ENCODE results near the gene COQ8B.
"Not testable (repeated sequence)": the region's sequence is repeated elsewhere in the genome, so short reads cannot be mapped to it uniquely, and the experiment has no call there.

The COQ8B gene

DNA sequence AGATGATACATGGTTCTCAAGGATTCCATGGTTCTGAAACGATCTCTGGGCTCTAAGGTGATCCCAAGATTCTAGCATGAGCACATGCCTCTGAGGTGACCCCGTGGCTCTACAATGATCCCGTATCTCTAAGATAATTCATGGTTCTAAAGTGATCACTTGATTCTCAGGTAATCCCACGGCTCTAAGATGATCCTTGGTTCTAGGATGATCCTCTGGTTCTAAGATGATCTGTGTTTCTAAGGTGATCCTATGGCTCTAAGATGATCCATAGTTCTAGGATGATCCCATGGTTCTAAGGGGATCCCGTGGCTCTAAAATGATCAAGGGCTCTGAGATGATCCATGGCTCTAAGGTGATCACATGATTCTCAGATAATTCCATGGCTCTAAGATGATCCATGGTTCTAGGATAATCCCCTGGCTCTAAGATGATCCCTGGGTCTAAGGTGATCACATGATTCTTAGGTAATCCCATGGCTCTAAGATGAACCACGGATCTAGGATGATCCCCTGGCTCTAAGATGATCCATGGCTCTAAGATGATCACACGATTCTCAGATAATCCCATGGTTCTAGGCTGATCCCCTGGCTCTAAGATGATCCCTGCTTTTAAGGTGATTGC lies 47.6 kb downstream of the COQ8B start:
- DNase-seq (ENCODE audit: low read depth in 1 of 2, low spot score in 1 of 2) = no peak

DNA sequence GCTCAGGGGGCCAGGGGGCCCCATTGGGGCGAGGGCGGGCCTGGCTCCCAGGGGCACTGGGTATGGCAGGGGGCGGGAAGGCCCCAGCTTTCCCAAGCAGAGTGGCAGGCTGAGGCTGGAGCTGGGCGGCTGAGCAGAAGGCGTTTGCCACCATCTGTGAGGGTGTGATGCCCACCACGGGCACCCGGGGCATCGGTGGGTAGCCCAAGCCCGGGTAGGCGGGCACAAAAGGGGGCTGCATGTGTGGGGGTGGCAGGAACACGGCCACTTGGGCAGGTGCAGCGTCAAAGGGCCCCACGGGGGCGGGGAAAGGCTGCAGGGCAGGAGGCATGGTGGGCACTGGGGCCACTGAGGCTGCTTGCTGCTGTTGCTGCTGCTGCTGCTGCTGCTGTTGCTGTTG lies 49.1 kb downstream of the COQ8B start:
- DNase-seq (ENCODE audit: low read depth in 1 of 2, low spot score in 1 of 2) = no peak

DNA sequence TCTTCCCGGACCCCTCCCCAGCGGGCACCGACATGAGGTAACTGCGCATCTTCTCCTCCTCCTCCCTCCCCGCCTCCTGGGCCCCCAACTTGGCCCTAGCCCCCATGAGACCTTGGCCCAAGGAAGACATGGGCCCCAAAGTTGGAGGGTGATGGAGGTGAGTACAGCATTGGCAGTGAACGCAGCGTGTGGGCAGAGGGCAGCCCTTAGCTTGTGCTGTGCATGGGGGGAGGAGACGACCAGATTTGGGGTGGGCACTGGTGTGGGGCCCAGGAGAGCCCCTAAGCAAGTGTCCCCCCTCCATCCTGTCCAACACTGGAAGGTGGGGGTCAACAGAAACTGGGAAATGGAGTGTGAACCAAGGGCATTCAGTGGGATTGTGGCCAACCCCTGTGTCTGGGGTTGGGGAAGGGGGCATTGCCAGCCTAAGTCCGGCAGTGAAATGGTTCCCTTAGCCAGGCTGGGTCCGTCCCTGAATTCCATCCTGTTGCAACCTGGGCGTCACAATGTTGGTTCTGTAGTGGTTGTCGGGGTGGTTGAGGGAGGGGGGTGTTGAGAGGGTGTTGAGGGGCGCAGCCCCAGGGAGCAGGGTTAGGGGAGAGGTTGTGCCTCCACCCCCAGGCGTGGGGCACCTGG lies 49.8 kb downstream of the COQ8B start:
- no peak for DNase-seq (ENCODE audit: low read depth in 1 of 2, low spot score in 1 of 2)

DNA sequence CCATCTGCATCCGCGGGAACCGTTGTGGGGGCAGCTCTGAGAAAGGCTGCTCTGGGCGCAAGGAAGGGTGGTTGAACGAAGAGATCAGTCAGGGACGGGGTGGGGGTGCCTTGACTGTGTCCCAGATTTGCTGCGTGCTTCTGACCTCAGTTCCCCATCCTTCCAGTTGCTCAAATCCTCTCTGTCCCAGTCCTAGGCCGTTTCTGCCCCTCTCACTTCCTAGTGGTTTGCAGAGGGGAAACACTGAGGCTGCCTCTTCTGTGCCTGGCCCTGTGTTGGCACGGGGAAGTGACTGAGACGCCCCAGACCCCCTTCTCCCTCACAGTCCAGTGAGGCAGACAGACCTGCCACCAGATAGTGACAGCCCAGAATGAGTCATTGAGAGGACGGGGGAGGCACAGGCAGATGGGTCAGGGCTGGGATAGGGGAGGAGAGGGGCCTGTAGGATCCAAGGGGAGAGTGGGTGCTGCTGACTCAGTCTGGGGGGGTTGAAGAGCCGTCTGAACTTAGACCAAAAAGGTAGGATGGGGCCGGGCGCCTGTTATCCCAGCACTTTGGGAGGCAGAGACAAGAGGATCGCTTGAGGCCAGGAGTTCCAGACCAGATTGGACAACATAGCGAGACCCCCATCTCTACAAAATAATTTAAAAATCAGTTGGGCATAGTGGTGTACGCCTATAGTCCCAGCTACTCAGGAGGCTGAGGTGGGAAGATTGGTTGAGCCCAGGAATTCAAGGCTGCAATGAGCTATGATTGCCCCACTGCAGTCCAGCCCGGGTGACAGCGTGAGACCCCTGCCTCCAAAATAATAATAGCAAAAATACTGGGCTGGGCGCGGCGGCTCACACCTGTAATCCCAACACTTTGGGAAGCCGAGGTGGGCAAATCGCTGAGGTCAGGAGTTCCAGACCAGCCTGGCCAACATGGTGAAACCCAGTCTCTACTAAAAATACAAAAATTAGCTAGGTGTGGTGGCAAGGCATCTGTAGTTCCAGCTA lies 52.7 kb downstream of the COQ8B start:
- no peak for DNase-seq (ENCODE audit: low read depth in 1 of 2, low spot score in 1 of 2)

DNA sequence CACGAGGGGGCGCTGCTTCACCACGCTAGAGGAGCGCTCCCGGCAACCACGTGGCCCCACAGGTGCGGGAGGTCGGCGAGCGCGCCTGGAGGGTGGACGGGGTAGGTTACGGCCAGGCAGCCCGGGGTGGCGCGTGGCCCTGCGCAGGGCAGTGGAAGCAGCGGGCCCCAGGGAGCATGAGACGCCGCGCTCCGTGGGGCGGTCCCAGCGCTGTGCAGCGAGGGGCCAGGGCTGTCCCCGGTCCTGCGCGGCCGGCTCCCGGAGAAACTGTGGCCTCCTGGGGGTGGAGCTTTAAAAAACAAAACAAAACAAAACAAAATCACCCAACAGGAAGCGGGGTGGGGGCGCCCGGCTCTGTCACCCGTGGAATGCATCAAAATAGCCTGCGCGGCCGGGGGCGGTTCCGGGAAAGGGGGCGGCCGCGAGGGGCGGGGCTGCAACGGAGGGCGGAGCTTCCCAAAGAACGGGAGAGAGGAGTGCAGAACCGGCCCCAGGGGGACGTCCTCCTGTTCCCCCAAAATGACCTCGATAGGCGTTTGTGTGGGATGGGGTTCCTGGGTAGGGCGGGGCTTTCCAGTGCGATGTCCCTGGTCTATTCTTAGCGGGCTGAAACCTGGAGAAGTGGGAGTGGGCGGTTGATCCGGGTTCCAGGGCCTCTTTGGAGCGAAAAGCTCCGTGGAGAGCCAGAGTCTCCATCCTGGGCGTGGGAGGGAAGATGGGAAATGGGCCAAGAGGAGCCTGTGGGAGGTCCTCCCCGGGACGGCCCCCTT lies 53.6 kb downstream of the COQ8B start:
- DNase-seq (ENCODE audit: low read depth in 1 of 2, low spot score in 1 of 2) = peak; percentile 86 to 91

DNA sequence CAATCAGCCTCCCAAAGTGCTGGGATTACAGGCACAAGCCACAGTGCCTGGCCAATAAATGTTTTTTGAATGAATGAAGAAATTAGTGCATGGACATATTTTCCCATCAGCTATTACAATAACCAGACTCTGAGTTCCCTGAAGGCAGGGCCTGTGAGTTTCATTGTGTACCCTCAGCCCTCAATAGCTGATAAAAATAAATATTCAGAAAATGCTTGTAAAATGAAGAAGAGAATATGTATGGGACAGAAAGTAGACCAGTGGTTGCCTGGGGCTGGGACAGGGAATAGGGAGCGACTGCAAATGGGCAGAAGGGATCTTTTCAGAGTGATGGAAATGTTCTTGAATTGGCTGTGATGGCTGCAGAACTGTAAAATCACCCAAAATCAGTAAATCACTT lies 55.1 kb downstream of the COQ8B start:
- no peak for DNase-seq (ENCODE audit: low read depth in 1 of 2, low spot score in 1 of 2)

DNA sequence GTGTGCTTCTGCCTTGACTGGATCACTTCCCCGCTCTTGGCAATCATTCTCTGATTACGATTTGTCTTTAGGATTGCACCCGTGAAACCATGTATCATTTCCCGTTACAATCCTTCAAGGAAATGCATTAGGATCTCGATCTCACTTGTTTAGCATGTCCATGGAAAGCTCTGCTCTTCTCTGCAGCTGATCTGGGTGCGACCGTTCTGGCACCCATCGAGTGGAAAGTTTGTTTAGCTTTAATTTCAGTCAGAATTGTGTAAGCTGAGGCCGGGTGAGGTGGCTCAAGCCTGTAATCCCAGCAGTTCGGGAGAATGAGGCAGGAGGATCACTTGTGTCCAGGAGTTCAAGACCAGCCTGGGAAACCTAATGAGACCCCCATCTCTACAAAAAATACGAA lies 57.1 kb downstream of the COQ8B start:
- no peak for DNase-seq (ENCODE audit: low read depth in 1 of 2, low spot score in 1 of 2)

DNA sequence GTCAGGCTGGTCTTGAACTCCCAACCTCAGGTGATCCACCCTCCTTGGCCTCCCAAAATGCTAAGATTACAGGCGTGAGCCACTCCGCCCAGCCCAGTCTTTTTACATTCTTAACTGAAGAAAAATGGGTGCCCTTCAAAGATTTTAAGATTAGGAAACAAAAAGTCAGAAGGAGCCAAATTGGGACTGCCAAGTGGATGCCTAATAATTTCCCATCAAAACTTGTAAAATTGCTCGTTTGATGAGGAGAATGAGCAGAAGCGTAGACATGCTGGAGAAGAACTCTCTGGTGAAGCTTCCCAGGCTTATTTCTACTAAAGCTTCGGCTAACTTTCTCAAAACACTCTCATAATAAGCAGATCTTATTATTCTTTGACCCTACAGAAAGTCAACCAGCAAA lies 57.6 kb downstream of the COQ8B start:
- DNase-seq (ENCODE audit: low read depth in 1 of 2, low spot score in 1 of 2) = no peak

DNA sequence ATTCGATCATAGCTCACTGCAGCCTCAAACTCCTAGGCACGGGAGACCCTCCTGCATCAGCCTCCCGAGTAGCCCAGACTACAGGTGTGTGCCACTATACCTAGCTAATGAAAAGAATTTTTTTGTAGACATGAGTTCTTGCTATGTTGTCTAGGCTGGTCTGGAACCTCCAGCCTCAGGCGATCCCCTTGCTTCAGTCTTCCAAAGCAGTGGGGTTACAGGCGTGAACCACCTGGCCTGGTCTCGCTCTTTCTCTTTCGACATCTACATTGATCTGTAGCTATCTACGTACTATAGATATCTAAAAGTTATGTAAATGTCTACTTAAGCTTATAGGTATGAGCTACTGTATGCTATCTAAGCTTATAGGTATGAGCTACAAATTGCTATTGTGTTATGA lies 58.7 kb downstream of the COQ8B start:
- DNase-seq (ENCODE audit: low read depth in 1 of 2, low spot score in 1 of 2) = no peak

DNA sequence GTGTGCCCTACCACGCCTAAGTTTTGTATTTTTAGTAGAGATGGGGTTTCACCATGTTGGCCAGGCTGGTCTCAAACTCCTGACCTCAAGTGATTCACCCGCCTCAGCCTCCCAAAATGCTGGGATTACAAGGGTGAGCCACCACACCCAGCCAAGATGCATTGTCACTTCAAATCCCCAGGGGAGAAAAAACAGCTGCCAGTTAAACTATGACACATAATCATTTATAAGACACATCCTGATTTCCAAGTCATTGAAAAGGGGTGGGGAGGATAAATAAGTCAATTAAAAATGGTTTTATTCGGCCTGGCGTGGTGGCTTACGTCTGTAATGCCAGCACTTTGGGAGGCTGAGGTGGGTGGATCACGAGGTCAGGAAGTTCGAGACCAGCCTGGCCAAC lies 61.0 kb downstream of the COQ8B start:
- not testable (repeated sequence) for DNase-seq (ENCODE audit: low read depth in 1 of 2, low spot score in 1 of 2)

DNA sequence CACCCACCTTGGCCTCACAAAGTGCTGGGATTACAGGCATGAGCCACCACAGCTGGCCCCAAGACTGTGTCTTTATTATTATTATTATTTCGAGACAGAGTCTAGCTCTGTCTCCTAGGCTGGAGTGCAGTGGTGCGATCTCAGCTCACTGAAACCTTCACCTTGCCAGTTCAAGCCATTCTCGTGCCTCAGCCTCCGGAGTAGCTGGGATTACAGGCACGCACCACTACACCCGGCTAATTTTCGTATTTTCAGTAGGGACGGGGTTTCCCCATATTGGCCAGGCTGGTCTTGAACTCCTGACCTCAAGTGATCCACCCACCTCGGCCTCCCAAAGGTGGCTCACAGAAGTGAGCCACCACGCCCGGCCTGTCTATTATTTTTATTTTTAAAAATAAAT lies 64.4 kb downstream of the COQ8B start:
- not testable (repeated sequence) for DNase-seq (ENCODE audit: low read depth in 1 of 2, low spot score in 1 of 2)

DNA sequence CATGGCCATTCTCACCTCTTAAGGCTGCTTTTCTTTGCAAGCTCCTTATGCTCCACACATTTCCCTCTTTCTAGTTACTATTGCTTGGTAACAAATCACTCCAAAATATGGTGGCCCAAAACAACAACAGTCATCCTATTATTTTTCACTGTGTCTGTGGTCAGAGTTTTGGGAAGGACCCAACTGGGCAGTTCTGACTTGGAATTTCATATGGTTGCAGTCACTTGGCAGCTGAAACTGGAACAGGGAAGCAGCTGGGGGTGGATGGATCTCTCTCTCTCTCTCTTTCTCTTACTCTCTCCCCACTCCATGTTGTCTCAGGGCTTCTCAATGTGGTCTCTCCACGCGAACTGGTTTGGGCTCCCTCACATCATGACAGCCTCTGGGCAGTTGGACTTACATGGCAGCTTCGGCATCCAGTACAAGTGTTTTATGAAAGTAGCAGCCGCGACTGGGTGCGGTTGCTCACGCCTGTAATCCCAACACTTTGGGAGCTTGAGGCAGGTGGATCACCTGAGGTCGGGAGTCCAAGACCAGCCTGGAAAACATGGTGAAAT lies 65.9 kb downstream of the COQ8B start:
- DNase-seq (ENCODE audit: low read depth in 1 of 2, low spot score in 1 of 2) = no peak

DNA sequence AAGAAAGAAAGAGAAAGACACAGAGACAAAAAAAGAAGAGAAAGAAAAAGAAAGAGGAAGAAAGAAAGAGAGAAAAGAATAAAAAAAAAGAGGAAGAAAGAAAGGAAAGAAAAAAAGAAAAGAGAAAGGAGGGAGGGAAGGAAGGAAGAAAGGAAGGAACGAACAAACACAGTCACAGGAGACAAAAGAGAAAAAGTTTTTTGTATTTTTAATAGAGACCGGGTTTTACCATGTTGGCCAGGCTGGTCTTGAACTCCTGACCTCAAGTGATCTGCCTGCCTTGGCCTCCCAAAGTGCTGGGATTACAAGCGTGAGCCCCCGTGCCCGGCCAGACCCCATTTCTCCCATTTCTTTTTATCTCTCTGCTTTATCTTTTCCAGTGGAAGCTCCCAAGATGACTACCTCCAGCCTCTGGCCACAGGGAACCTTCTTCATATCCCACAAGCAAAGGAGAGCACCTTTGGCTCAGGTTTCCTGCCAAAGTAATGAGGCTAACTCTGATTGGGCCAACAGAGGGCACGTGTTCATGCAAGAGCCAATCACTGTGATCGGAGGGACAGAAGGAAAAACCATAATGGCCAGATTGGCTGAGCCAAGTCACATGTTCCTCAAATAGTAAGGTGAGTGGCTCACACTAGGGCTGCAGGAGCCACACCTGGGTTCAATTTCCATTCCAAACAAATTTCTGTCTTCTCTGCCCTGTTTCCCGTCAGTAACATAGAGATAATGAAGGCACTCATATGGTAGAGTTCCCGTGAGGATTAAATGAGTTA lies 66.6 kb downstream of the COQ8B start:
- DNase-seq (ENCODE audit: low read depth in 1 of 2, low spot score in 1 of 2) = not testable (repeated sequence)

DNA sequence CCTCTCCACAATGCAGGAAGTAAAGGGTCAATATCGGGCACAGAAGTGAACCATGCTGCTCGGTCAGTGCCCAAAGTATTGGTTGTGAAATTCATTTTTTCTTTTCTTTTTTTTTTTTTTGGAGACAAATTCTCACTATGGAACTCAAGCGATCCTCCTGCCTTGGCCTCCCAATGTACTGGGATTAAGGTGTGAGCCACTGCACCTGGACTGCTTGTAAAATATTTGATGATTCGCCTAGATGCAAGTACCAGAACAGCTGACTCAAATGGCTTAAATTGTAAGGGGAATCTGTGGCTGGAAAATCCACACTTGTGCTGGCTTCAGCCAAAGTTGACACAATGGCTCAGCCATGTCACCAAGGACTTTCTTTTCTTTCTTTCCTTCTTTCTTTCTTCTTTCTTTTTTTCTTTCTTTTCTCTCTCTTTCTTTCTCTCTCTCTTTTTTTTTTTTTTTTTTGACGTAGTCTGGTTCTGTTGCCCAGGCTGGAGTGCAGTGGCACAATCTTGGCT lies 69.9 kb downstream of the COQ8B start:
- DNase-seq (ENCODE audit: low read depth in 1 of 2, low spot score in 1 of 2) = no peak

DNA sequence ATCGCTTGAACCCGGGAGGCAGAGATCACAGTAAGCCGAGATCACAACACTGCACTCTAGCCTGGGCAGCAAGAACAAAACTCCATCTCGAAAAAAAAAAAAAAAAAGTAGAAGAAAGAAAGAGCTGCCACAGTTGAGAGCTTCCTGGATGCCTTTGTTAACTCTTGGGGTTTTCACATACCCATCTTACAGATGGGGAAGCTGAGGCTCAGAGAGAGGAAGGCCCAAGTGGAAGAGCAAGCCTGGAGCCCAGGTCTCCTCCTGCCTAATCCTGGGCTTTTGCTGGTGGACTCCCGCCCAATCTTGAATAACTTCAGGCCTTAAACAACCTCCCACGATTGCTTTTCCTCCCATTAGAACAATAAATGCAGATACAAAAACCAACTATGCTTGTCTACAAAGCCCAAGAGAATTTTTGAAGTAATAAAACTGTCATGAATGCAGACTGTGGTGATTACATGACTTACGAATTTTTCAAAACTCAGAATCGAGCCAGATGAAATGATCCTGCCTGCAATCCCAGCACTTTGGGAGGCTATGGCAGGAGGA lies 73.9 kb downstream of the COQ8B start:
- DNase-seq (ENCODE audit: low read depth in 1 of 2, low spot score in 1 of 2) = no peak

DNA sequence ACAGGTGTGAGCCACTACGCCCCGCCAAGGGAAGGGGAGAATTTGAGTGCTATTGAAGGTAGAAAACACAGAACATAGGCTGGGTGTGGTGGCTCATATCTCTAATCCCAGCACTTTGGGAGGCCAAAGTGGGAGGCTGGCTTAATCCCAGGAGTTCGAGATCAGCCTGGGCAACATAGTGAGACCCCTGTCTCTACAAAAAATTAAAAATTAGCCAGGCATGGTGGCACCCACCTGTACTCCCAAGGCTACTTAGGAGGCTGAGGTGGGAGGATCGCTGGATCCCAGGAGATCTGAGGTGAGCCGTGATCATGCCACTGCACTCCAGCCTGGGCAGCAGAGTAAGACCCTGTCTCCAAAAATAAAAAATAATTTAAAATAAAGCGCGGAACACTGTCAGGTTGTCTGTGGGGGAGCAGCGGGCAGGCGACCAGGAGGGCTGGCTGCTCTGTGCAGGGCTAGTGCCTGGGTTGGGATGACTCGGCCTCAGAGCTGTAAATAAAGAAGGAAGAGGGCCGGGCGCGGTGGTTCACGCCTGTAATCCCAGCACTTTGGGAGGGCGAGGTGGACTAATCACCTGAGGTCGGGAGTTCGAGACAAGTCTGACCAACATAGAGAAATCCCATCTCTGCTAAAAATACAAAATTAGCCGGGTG lies 74.5 kb downstream of the COQ8B start:
- no peak for DNase-seq (ENCODE audit: low read depth in 1 of 2, low spot score in 1 of 2)

All from activated CD4-positive, alpha-beta T cell treated with anti-CD3 and anti-CD28 coated beads, Interleukin-2, amount 50 U/mL, for 24 hours (primary cell).